ENCODE measurements around the gene CACHD1.

- TF ChIP-seq CTCF (conservative IDR thresholded peaks at IDR 0.05; ENCODE audit: low read length): no peak
- no peak for TF ChIP-seq EZH2phosphoT487 (IDR thresholded peaks at IDR 0.05; ENCODE audit: borderline replicate concordance, low read depth, low read length)
Observed at GRCh38 chr1:64527786-64528185, 57.9 kb downstream of the CACHD1 start.
